Activated CD4-positive, alpha-beta T cell treated with anti-CD3 and anti-CD28 coated beads, Interleukin-2, amount 50 U/mL, for 24 hours (primary cell): Measurements from ENCODE around the gene CTSW.
"Not testable (repeated sequence)": the region's sequence is repeated elsewhere in the genome, so short reads cannot be mapped to it uniquely, and the experiment has no call there.

Source experiments
- DNase-seq, 2 donors: peaks; one replicate each; pipeline ENCODE4 v3.0.0-alpha.2; 2020; ENCODE audit warnings: low read depth in 1 of 2, low spot score in 1 of 2

The CTSW gene, protein sequence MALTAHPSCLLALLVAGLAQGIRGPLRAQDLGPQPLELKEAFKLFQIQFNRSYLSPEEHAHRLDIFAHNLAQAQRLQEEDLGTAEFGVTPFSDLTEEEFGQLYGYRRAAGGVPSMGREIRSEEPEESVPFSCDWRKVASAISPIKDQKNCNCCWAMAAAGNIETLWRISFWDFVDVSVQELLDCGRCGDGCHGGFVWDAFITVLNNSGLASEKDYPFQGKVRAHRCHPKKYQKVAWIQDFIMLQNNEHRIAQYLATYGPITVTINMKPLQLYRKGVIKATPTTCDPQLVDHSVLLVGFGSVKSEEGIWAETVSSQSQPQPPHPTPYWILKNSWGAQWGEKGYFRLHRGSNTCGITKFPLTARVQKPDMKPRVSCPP

DNA sequence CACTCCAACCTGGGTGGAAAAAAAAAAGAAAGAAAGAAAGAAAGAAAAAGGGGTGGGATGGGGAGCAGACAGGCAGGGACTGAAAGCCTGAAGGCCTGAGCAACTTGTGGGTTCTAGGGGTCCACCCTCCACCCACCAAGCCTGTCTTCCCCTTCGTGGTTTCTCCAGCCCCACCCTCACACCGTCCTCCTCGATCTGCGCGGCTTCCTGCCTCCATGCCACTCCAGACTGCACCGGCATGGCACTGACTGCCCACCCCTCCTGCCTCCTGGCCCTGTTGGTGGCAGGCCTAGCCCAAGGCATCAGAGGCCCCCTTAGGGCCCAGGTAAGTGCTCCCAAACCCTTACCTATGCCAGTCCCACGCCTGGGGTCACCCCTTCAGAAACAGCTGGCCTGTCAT is at the start of gene CTSW:
Gene CTSW (plus strand): TSS at position 221 of the 400 bp plus-strand sequence. CDS start 18 bp downstream, at position 239.
- no peak for DNase-seq

DNA sequence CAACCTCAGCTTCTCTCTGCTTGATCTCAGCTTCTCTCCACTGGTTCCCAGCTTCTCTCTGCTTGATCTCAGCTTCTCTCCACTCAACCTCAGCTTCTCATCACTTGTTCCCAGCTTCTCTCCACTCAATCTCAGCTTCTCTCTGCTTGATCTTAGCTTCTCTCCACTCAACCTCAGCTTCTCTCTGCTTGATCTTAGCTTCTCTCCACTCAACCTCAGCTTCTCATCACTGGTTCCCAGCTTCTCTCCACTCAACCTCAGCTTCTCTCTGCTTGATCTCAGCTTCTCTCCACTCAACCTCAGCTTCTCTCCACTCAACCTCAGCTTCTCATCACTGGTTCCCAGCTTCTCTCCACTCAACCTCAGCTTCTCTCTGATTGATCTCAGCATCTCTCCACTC is 47.4 kb upstream of the CTSW start:
- DNase-seq: not testable (repeated sequence)

DNA sequence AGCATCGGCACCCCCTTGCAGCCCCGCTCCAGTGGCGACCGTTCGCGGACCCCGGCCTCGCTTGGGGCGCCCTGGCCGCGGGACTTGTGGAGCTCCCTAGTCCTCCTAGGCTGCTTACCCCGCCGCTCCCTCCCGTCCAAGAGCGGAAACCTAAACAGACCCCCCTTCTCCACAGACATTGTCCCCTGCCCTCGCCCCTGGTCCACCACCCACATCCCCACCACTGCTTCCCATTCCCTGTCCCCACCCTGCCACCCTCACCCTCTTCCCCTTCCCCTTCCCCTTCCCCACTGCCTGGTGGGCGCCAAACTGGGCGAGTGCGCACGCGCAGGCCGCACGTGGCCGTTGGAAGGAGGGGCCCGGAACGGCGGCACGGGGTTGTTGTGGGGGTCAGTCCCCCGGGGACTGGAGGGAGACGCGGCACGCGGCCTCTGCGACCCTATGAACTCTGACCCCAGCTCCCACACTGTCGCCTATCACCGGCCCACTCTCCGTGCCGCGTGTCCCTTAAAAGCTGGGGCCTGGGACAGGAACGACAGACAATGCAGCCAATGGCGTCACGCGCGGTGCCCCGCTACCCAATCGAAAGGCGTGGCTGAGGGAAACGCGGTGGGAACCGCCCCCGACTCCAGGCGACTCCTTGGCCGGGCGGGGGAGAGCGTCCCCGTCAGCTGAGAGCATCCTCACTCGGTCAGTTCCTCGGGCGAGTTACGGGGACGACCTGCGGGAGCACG is 46.2 kb upstream of the CTSW start, which contains the start of gene SNX32:
Gene SNX32 (plus strand): TSS at position 667 of the 734 bp plus-strand sequence. CDS start 103 bp downstream, outside the sequence.
- DNase-seq: peak; percentile 90 to 95

DNA sequence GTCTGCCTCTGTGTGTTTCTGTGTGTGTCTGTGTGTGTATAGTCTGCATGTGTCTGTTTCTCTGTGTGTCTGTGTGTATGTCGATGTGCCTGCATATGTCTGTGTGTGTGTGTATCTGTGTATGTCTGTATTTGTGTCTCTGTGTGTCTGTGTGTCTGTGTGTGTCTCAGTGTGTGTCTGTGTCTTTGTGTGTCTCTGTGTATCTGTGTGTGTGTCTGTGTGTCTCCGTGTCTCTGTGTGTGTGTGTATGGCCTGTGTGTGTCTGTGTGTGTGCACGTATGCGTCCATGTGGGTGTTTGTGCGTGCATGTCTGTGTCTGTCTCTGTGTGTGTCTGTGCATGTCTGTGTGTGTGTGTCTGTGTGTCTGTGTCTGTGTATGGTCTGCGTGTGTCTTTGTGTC is 45.4 kb upstream of the CTSW start:
- DNase-seq: no peak

DNA sequence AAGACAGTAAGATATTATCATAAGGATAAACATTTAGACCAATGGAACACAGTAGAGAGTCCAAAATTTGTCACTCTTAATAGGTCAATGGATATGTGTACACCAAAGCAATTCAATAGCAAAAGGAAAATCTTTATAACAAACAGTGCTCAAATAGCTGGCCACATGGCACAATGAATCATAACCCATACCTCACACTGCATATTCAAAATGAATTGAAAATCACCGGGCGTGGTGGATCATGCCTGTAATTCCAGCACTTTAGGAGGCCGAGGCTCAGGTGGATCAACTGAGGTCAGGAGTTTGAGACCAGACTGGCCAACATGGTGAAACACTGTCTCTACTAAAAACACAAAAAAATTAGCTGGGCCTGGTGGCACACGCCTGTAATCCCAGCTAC is 37.5 kb upstream of the CTSW start:
- DNase-seq: no peak

DNA sequence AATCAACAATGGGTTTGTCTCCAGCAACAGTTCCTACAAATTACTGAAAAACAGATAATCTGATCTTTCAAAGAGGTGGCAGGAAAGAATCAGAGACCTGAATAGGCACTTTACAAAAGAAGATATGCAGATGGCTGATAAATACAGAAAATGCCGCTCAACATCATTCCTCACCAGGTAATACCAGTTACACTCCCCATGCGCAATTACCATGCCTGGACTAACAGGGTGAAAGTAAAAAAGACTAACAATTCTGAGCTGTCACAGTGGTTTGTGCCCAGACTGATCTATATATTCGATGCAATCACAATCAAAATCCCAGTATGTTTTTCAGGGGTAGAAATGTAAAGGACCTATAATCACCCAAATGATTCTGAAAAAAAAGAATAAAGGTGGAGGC is 35.8 kb upstream of the CTSW start:
- DNase-seq: no peak

DNA sequence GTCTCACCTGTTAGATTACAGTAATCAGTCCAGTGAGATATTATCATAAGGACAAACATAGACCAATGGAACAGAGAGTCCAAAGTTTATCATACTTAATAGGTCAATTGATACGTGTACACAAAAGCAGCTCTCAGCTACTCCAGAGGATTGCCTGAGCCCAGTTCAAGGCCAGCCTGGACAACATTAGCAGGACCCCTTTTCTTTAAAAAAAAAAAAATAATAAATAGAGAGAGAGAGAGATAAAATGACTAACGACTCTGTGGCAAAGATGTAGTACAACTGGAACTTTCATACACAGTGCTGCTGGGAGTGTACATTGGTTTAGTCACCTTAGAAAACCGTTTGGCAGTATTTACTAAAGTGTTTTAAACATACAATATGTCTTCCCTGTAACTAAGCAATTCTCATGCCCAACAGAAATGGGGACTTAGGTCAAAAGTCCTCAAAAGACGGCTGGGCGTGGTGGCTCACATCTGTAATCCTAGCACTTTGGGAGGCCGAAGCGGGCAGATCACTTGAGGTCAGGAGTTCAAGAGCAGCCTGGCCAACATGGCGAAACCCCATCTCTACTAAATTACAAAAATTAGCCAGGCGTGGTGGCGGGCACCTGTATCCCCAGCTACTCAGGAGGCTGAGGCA is 35.3 kb upstream of the CTSW start:
- DNase-seq: no peak

DNA sequence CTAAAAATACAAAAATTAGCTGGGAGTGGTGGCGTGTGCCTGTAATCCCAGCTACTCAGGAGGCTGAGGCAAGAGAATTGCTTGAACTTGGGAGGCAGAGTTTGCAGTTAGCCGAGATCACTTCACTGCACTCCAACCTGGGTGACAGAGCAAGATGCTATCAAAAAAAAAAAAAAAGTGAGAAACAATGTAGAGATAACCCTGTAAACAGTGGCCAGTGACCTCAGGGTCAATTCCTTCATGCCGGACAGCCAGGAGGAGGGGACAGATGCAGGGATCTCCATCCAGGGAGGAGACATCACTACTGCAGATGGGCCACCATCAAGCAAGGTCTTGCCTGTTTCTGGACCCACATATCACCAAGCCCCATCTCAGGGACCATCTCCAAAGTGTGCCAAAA is 31.9 kb upstream of the CTSW start:
- no peak for DNase-seq

DNA sequence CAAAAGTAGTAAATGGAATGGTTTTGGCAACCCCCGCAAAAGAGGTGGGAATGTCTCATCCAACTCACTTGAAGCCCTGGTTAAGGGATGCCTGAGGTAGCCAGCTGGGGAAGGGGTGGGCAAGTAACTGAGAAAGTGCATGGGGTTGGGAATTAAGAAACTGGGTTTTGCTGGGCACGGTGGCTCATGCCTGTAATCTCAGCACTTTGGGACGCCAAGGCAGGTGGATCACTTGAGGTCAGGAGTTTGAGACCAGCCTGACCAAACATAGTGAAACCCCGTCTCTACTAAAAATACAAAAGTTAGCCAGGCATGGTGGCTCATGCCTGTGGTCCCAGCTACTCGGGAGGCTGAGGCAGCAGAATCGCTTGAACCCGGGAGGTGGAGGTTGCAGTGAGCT is 30.9 kb upstream of the CTSW start:
- DNase-seq: not testable (repeated sequence)

DNA sequence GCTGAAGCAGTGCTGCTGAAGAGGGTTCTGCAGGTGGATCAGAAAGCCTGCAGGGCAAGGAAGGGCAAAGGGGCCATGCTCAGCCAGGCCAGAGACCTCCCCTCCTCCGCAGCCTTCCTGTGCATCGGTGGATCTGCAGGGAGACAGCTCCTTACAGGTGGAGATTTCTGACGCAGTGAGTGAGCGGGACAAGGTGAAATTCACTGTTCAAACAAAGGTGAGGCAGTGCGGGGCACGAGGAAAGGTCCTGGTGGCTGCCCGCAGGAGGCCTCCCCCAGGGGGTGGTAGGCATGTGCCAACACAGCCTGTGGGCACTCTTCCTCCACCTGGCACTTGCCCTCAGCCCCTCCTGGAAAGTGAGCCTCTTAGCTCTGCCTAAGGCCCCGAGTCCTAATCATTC is 30.3 kb upstream of the CTSW start:
- no peak for DNase-seq

DNA sequence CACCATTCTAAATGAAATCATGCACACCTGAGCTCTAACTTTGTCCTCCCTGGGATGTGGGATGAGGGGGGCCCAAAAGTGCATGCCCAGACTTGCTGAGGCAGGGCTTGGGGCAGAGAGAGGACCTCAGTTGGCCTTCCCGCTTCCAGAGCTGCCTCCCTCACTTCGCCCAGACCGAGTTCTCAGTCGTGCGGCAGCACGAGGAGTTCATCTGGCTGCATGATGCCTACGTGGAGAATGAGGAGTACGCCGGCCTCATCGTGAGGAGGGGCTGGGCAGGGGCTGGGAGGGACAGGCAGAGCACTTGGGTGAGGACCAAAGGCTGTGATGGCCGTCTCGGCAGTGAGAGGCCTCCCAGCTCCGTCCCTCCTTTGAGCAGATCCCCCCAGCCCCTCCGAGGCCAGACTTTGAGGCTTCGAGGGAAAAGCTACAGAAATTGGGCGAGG is 29.8 kb upstream of the CTSW start:
- no peak for DNase-seq

DNA sequence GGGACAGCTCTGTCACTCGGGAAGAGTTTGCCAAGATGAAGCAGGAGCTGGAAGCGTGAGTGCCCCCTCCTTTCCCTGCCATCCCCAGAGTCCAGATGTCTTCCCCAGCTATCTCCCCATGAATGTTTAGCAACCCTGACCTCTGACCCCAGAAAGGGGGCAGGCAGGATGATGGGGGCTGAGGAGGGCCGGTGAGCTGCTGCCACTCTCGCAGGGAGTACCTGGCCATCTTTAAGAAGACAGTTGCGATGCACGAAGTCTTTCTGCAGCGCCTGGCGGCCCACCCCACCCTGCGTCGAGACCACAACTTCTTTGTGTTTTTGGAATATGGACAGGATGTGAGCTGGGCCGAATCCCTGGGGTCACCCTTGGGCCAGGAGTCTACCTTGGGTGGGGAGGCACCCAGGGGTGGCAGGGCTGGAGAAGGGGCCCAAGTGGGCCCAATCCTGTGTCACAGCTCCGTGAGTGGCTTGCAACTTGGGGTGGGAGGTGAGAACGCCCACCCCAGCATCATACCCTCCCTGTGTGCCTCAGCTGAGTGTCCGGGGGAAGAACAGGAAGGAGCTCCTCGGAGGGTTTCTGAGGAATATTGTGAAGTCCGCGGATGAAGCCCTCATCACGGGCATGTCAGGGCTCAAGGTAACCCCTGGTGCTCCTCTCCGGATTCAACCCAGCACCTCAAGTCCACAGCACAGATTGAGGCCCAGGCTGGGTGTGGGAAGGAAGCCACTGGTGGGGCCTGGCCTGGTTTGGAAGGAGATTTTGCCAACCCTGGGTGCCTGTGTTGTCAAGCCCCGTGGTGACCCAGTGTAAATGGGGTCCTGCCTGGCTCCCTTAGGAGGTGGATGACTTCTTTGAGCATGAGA is 29.2 kb upstream of the CTSW start:
- DNase-seq: no peak

DNA sequence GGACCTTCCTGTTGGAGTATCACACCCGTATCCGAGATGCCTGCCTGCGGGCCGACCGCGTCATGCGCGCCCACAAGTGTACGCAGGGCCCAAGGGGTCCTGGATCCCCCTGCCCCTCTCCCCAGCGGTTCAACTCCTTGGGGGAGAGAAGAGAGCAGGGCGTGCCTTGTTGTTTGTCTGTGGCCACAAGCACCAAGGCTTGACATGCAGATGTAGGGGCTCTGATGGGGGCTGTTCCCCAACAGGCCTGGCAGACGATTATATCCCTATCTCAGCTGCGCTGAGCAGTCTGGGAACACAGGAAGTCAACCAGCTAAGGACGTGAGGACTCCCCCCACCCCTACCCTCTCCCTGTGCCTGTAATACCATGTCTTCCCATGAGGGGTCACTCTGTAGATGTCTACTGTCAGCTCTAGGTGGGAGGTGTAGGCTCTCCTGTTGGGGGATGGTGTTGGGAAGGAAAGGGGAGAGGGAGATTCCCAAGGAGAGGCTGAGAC is 28.5 kb upstream of the CTSW start:
- DNase-seq: no peak

DNA sequence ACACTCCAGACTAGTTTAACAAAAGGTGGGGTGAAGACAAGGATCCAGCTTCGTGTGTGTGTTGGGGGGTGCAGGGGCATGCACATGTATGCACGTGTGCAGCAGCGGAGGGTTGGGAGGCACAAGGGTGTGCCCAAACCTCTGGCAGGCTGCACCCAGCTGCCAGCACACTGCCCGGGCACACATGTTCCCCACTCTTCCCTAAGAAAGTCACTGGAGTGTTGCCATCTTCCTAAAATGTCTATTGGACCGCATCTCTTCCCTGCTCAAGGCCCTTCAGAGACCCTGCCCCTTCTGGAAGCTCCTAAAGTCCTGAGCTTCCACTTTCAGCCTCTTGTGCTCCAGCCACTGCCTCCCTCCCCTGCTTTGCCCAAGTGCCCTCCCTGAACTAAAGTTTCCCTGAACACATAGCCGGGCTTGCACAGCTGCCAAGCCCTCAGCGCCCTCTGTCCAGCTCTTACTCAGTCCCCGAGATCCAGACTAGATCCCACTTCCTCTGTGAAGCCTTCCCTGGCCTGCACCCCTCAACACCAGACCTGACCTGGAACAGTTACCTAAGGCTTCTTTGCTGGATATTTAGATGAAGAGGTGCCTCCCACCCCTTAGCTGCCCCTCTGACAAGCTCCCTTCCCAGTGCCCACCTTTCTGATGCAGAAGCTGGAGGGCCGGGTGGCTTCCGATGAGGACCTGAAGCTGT is 27.7 kb upstream of the CTSW start:
- no peak for DNase-seq

DNA sequence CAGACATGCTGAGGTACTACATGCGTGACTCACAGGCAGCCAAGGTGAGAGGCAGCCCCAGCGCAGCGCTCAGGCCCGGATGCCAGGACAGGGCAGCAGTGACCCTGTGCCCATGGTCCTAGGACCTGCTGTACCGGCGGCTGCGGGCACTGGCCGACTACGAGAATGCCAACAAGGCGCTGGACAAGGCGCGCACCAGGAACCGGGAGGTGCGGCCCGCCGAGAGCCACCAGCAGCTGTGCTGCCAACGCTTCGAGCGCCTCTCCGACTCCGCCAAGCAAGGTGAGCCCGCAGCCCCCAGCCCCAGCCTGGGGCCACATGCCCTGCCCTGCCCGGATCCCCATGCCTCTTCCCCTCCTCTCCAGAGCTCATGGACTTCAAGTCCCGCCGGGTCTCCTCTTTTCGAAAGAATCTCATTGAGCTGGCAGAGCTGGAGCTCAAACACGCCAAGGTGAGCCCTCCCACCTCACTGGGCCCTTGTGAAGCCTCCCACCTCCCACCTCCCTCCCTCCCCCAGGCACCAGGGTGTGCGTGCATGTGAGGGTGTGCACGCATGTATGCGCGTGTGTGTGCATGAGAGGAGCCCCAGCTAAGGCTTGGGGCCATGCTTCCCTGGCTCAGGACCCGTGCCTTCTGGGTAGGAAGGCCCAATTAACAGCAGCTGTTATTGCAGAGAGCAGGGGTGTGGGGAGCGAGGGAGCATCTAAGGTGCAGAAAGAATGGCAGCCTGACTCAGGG is 27.0 kb upstream of the CTSW start:
- no peak for DNase-seq

DNA sequence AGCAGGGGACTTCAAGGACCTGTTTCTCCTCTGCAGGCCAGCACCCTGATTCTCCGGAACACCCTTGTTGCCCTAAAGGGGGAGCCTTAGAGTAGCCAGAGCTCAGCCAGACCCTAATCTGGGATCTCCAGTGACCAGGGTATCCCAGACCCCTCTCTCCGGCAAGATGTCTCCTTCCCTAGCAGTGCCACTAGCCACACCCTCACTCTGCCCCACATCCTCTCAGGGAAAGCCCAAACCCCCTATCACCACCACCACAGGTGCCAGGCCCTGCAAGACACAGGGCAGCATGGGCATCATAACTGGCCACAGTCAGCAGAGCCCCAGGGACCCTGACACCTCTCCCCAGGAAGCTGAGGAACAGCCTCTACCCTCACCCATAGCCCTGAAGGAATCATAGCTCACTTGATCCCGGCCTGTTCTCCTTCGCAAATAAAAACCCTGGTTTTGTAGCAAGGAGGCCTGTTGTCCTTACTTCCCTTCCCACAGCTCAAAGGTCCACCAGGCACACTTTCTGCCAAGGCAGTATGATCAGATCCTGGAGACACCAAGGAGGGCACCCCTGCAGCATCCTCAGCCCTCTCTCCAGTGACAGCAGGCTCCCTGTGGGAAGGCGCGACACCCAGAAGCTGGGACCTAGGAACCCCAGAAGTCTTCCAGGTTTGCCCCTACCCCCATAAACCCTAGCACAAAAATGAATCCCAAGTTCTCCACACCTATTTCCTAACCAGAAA is 26.2 kb upstream of the CTSW start:
- no peak for DNase-seq

DNA sequence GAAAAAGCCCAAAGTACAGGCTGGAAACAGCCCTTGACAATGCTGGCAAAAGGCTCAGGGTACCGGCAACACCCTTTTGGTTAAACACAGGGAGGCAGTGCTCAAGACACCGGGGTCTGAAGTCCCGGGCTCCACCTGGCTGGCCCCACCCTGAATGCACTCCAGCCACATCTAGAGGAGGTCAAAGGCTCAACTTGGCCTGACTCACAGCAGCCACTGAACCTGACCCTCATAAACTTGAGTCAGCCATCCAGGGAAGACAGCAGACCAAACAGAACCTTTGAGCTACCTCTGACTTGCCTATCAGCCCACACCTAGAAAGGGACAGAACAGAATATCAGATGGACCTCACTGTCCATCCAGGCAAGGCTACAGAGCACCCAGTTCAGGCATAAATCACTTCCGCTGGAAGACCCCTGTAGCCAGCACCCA is 25.5 kb upstream of the CTSW start:
- no peak for DNase-seq
